ENCODE results near the gene IL5RA.

DNA sequence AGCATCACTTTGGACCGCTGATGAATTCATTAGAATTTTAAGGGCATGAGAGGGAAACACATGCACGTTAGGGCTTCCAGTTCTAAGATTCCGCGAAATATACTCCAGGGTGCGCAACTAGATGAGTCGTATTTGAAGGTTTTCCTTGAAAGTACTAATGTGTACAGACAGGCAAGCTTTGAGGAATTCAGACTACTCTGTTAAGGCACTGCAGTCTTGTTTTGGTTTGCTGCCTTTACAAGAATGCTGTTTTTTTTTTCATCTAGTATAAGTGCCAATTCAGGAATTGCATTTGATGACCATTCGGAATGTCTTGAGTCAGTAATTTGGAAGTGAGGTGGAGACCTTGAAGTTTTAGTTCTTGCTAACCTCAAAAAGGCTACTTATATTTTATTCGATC is 35.7 kb upstream of the IL5RA start:
- TF ChIP-seq, protein P1, sequence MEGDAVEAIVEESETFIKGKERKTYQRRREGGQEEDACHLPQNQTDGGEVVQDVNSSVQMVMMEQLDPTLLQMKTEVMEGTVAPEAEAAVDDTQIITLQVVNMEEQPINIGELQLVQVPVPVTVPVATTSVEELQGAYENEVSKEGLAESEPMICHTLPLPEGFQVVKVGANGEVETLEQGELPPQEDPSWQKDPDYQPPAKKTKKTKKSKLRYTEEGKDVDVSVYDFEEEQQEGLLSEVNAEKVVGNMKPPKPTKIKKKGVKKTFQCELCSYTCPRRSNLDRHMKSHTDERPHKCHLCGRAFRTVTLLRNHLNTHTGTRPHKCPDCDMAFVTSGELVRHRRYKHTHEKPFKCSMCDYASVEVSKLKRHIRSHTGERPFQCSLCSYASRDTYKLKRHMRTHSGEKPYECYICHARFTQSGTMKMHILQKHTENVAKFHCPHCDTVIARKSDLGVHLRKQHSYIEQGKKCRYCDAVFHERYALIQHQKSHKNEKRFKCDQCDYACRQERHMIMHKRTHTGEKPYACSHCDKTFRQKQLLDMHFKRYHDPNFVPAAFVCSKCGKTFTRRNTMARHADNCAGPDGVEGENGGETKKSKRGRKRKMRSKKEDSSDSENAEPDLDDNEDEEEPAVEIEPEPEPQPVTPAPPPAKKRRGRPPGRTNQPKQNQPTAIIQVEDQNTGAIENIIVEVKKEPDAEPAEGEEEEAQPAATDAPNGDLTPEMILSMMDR (IDR thresholded peaks at IDR 0.05; ENCODE audit: borderline replicate concordance, extremely low read depth, low read length, poor library complexity, severe bottlenecking), result no peak
- no peak for TF ChIP-seq EZH2 (IDR thresholded peaks at IDR 0.05; ENCODE audit: borderline replicate concordance, low read depth, low read length, severe bottlenecking)

Measured in DND-41 (cell line).